HG02970 (cell line): Measurements from ENCODE around the gene S1PR3.
"Not testable (repeated sequence)": the region's sequence is repeated elsewhere in the genome, so short reads cannot be mapped to it uniquely, and the experiment has no call there.

ENCODE experiments used
- ATAC-seq: cut with Tn5 transposase; IDR thresholded peaks from one replicate; pipeline ENCODE4 v1.9.1; 2021; ENCODE audit warnings: mild to moderate bottlenecking, moderate library complexity, moderate number of reproducible peaks; ENCODE audit not compliant: unreplicated experiment, low FRiP score

S1PR3 gene

DNA sequence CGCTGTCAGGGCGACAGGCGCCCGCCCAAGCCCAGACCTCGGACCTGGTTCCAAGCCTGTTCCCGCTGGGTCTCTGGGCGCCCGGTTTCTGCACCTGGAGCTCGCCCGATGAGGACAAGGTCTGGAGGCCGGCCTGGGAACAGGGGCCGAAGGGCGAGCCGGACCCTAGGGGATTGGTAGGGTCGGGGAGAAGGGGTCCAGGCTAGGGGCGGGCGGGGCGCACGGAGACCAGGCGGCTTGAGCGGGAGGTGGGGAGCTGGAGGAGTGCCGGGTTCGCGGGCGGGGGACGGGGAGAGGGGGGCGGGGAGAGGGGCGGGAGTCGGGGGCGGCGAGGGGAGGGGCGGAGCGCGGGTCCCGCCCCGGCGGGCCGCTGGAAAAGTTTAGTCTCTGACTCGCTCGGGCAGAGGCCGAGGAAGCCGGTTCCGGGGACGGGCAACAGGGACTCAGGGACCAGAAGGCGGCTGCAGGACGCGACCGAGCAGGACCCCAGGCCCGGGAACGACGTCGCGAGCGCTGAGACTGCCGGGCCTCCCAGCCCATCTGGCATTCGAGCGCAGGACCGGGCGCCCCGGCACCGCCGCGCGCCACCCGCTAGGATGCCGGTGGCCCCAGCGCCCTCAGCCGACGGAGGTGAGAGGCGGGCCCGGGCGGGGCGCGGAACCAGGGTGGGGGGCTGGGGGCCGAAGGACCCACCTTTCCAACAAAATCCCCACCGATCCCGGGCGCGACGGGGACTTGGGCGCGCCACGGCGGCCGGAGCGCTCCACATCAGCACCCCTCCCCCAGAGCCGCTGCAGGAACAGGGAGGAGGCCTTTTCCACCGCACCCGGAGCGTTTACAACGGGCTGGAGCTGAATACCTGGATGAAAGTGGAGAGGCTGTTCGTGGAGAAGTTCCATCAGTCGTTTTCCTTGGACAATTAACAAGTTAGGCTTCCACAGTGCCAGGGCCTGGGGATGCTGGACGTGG lies at the start of gene S1PR3:
Gene S1PR3 (plus strand): TSS at position 403 of the 969 bp plus-strand sequence. CDS start 9,733 bp downstream, outside the sequence.
- ATAC-seq: no peak

DNA sequence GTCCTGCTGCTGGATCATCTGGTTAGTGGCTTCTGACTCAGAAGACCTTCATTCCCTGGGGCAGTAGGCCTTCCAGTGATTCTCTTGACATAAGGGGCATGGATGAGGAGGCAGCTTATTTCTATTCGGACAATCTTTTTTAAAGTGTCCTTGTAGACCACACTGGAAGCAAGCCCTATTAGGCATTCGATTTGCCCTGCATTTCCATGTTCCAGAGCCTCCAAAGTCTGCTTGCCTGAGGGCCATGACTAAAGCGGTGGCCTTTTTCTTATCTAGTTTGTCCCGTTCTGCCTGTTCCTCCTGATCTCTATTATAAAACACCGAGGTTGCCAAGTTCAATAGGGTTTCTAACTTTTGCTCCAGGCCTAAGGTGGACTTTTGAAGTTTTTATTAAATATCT lies 49.7 kb upstream of the S1PR3 start:
- not testable (repeated sequence) for ATAC-seq

GRCh38 chr9:88942411-88942810 lies 48.9 kb upstream of the S1PR3 start:
- no peak for ATAC-seq

DNA sequence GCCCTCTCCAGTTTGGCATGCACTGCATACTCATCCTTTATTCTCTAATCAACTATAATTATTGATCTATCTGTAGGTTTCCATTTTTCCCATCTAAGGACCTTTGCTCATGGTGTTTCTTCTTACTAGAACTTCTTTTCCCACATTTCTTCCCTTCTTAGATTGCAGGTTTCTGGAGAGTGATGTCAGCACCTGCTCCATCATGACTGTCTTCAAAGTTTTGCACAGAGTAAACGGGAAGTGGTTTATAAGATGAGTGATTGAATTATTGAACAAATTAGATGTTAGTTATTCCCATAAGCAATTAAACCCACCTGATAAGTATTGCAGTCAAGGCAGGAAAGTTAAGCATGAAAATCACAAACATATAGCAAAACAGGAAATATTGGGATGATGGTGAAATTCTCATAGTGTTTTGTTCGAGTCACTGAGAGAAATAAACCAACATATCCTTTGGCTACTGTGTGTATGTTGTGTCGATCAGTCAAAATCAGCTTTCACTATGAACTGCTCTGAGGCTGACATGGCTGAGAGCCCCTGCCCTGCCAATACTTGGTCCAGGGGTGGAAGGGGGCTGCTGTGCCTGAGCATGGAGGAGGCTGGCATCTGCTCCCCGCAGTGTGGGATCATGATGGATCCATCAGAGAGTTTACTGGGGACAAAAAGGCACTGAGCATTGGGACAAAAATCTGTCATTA lies 45.5 kb upstream of the S1PR3 start:
- ATAC-seq: no peak

GRCh38 chr9:88947581-88948573 lies 43.4 kb upstream of the S1PR3 start:
- no peak for ATAC-seq

- ATAC-seq: no peak
These were observed 41.8 kb upstream of the S1PR3 start for GRCh38 chr9:88949425-88949824.

DNA sequence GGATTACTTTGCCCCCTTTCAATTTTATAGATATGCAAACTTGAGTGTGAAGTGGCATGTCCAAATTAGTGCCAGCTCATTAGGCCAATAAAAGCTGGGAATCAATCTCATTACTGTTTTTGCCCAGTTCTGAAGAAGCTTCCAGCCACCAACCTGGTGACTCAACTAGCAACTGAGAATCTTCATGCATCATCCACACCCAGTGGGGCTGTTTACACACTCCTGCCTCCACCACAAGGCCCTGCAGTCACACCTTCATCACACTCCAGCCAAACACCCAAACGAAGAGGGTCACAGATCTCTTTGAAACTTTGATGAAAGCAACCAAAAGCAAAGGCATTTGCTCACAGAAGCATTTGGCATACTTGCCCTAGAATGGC lies 41.3 kb upstream of the S1PR3 start:
- ATAC-seq: no peak

GRCh38 chr9:88950341-88951154 lies 40.7 kb upstream of the S1PR3 start:
- ATAC-seq: no peak

- no peak for ATAC-seq
These were observed 40.1 kb upstream of the S1PR3 start for GRCh38 chr9:88951155-88951542.

GRCh38 chr9:88952086-88952615 lies 39.1 kb upstream of the S1PR3 start:
- ATAC-seq: no peak

- no peak for ATAC-seq
These were observed 38.3 kb upstream of the S1PR3 start for GRCh38 chr9:88952976-88953375.

GRCh38 chr9:88953381-88954029 lies 37.8 kb upstream of the S1PR3 start:
- ATAC-seq: no peak

DNA sequence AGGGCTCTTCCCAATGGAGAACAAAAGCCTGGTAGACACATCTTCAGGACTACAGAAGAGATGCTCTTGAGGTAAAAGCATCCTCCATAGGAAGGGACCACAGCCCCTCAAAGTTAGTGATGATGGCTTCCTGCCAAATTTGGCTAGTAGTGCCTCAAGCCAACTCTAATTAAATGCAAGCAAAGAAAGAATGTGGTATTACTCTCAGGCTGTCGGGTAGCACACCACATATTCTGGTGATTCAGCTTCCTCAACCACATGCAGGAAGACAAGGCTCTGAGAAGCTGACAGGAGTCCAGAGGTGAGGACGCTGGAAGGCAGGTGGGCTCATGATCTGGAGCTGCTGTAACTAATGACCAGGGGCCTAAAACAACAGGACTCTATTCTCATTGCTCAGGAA lies 37.2 kb upstream of the S1PR3 start:
- ATAC-seq: no peak

- ATAC-seq: no peak
These were observed 33.7 kb upstream of the S1PR3 start for GRCh38 chr9:88957526-88957925.

DNA sequence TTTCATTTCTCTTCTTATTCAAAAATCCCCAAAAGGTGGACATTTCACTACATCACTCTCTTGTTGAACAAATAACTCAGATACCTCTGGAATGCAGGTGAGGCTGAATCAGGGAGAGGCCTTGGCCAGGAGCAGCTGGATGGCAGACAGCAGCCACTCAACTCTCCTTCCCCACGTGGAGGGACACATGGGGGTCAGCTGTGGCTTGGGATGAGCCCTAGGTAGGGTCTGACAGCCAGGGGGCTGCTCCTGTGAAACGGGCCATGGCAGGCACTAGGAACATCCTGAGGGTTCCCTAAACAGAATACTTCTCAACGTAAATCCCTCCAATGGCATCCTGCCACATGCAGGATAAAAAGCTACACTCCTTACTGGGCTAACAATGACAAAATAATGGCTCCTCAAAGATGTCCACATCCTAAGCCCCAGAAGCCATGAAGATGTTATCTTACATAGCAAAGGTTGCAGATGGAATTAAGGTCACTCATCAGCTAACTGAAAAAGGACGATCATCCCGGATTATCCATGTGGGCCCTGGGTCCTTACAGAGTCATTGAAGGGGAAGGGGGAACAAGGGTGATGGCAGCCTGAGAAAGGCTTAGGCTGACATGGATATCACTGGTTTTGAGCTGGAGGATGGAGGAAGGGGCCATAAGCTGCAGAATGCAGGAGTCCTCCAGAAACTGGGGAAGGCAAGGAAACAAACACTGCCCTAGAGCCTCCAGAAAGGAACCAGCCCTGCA lies 31.4 kb upstream of the S1PR3 start:
- ATAC-seq: no peak

DNA sequence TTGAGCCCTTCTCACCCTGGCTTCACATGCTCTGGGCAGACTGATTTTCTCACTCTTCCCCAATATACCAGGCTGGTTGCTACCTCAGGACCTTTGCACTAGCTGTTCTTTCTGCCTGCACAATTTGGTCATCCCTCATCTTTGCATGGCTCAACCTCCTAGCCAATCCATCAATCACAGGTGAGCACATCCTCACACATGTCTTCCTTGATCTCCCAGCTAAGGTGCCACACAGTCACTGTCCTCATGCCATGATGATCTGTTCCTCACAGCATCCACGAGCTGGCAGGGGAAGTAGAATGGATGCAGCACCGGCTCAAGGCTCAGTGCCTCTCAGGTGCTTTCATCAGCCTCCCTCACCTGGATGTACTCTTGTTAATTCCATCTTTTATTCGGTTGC lies 30.6 kb upstream of the S1PR3 start:
- no peak for ATAC-seq

- ATAC-seq: no peak
These were observed 25.8 kb upstream of the S1PR3 start for GRCh38 chr9:88965473-88965872.
